ENCODE data around the gene ZSCAN2. TPM values are rescaled to one million over a fixed set of nuclear protein-coding genes. Genes with fewer than 3 reads are reported as not detected.

ZSCAN2 gene
- total and polyA plus RNA-seq, 10 donors: 4.6 to 15.1 (median 9.9) TPM

GRCh38 chr15:84631706-84632272, 31.0 kb downstream of the ZSCAN2 start:
- H3K4me1 ChIP-seq: peaks cover 29 to 67% (median 47%) of the 10 kb centered on the region in 6 donors
- intact Hi-C loops (cut with DNase I; ENCODE audit: low total_unique reads): no loop called here
- TF ChIP-seq CTCF (IDR thresholded peaks at IDR 0.05 in 8 of 11, conservative IDR thresholded peaks at IDR 0.05 in 3 of 11) (no peak), POLR2AphosphoS5 (IDR thresholded peaks at IDR 0.05) (no peak), POLR2A (IDR thresholded peaks at IDR 0.05) (no peak)
- peak overlapping the region; percentile 71 to 96 (median 94) for H3K27ac ChIP-seq
- H3K36me3 ChIP-seq: peaks cover 0 to 11% (median 0%) of the 10 kb centered on the region in 6 donors
- no peaks in the 10 kb centered on the region for H3K9me3 ChIP-seq
- 28 to 46% (median 44%) methylated on average over 7 of the region's 7 CpGs for WGBS, 5 donors
- peak overlapping the region; percentile 49 to 95 (median 71) for H3K4me3 ChIP-seq
- H3K27me3 ChIP-seq (replicated peaks in 1 of 7): no peaks in the 10 kb centered on the region
- DNase-seq: no peak

- peaks cover 0 to 28% (median 13%) of the 10 kb centered on the region in 6 donors for H3K36me3 ChIP-seq
- peak overlapping the region; percentile 49 to 95 (median 72) for H3K4me3 ChIP-seq
- intact Hi-C loops (cut with DNase I; ENCODE audit: low total_unique reads): no loop called here
- 0% methylated on average over 54 to 105 of the region's 105 CpGs for WGBS, 5 donors
- H3K27me3 ChIP-seq (replicated peaks in 1 of 7): no peaks in the 10 kb centered on the region
- peak overlapping the region; percentile 91 to 96 (median 95) for H3K27ac ChIP-seq
- no peaks in the 10 kb centered on the region for H3K9me3 ChIP-seq
- H3K4me1 ChIP-seq: peaks cover 29 to 71% (median 47%) of the 10 kb centered on the region in 6 donors
- no peak for TF ChIP-seq POLR2A (IDR thresholded peaks at IDR 0.05)
- TF ChIP-seq CTCF (IDR thresholded peaks at IDR 0.05 in 8 of 11, conservative IDR thresholded peaks at IDR 0.05 in 3 of 11): peak in 1 of 11 experiments; percentile 12
- TF ChIP-seq POLR2AphosphoS5 (IDR thresholded peaks at IDR 0.05): peak; percentile 37 to 83 (median 79)
- peak; percentile 94 for DNase-seq
These were observed 32.8 kb downstream of the ZSCAN2 start for GRCh38 chr15:84633311-84634227.

- intact Hi-C loops (cut with DNase I; ENCODE audit: low total_unique reads): no loop called here
These were observed 33.5 kb downstream of the ZSCAN2 start for GRCh38 chr15:84634228-84634837.

More at GRCh38 chr15:84634228-84634837, 33.5 kb downstream of the ZSCAN2 start:
- H3K27me3 ChIP-seq (replicated peaks in 1 of 7): no peaks in the 10 kb centered on the region
- peaks cover 0 to 35% (median 19%) of the 10 kb centered on the region in 6 donors for H3K36me3 ChIP-seq
- peaks cover 29 to 71% (median 47%) of the 10 kb centered on the region in 6 donors for H3K4me1 ChIP-seq
- peak overlapping the region; percentile 49 to 95 (median 72) for H3K4me3 ChIP-seq
- TF ChIP-seq CTCF (IDR thresholded peaks at IDR 0.05 in 8 of 11, conservative IDR thresholded peaks at IDR 0.05 in 3 of 11) (no peak), POLR2AphosphoS5 (IDR thresholded peaks at IDR 0.05) (no peak), POLR2A (IDR thresholded peaks at IDR 0.05) (no peak)
- peak overlapping the region; percentile 91 to 96 (median 95) for H3K27ac ChIP-seq
- WGBS, 5 donors: 31 to 41% (median 35%) methylated on average over 23 of the region's 23 CpGs
- H3K9me3 ChIP-seq: no peaks in the 10 kb centered on the region
- no peak for DNase-seq
